ENCODE measurements around the gene ABL1.

The ABL1 gene

GRCh38 chr9:130872912-130873503 lies 38.0 kb downstream of the ABL1 start:
- DNase-seq = no peak

DNA sequence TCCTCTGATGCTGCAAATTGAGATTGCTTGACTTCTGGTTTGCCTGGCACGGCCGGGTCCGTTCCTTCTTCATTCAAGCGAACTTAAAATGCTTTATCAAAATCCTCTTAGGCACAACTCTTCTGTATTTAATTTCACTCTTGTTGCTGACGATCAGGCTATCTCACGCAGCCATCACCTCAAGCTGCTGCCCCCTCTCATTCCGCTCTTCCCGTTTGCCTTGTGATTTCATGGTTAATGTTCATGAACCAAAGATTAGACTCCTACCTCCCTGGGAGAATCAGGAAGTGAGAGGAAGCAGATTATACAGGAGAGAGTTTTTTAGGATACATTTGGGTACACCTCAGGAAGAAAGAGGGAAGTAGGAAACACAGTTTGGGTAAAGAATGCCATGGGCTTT lies 38.9 kb downstream of the ABL1 start:
- no peak for DNase-seq

- DNase-seq = no peak
These were observed 39.7 kb downstream of the ABL1 start for GRCh38 chr9:130874783-130875182.

DNA sequence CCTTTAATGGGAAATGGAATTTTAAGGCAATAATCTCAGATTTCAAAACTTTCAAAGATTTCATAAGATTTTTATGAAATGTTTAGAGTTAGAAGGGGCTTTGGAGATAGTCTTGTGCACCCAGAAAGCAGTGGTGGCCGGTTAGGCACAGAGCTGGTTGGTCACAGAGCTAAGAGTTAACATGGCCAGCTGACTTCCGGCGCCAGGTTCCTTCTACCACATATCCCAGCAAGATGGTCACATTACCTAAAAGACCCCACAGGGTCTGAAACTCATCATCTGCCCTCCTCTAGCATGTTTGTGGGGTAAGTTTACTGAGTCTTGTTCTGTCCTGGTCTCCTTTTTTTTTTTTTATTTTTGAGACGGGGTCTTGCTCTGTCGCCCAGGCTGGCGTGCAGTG lies 42.2 kb downstream of the ABL1 start:
- DNase-seq = no peak

- no peak for DNase-seq
These were observed 43.2 kb downstream of the ABL1 start for GRCh38 chr9:130878295-130878694.

- no peak for DNase-seq
These were observed 44.9 kb downstream of the ABL1 start for GRCh38 chr9:130879863-130880411.

GRCh38 chr9:130880599-130881220 lies 45.7 kb downstream of the ABL1 start:
- no peak for DNase-seq

- DNase-seq = no peak
These were observed 46.5 kb downstream of the ABL1 start for GRCh38 chr9:130881516-130881915.

DNA sequence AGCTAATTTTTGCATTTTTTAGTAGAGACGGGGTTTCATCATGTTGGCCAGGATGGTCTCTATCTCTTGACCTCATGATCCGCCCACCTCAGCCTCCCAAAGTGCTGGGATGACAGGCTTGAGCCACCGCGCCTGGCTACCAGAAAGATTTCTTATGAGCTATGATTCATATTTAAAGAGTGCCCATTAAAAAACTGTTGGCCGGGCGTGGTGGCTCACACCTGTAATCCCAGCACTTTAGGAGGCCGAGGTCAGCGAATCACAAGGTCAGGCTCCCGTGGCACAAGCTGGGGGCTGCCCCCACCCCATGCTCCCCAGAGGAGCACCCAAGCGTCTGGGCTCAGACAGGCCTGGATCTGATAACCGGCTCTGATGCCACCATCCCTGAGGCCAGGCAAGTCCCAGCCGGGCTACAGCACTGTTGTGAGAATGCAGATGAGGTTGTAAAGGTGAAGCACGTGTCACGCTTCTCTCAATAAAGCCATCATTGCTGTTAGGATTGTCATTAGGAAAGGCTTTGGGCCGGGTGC lies 47.7 kb downstream of the ABL1 start:
- DNase-seq = no peak

DNA sequence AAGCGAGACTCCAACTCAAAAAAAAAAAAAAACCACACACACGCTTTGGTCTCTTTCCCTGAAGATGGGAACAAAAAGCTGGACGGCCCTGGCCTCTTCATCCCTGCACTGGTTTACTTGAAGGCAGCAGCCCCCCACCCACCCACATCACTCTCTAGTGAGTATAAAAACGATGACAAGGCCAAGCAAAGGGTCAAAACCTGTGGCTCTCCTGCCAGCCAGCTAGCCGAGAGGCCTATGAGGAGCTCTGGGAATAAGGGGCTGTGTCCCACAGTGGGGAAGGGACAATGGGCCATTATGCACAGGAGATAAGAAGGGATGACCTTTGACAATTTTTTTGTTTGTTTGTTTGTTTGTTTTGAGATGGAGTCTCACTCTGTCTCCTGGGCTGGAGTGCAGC lies 48.4 kb downstream of the ABL1 start:
- DNase-seq = no peak

DNA sequence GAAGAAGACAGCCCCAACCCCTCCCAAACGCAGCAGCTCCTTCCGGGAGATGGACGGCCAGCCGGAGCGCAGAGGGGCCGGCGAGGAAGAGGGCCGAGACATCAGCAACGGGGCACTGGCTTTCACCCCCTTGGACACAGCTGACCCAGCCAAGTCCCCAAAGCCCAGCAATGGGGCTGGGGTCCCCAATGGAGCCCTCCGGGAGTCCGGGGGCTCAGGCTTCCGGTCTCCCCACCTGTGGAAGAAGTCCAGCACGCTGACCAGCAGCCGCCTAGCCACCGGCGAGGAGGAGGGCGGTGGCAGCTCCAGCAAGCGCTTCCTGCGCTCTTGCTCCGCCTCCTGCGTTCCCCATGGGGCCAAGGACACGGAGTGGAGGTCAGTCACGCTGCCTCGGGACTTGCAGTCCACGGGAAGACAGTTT lies 49.1 kb downstream of the ABL1 start:
- DNase-seq = no peak

DNA sequence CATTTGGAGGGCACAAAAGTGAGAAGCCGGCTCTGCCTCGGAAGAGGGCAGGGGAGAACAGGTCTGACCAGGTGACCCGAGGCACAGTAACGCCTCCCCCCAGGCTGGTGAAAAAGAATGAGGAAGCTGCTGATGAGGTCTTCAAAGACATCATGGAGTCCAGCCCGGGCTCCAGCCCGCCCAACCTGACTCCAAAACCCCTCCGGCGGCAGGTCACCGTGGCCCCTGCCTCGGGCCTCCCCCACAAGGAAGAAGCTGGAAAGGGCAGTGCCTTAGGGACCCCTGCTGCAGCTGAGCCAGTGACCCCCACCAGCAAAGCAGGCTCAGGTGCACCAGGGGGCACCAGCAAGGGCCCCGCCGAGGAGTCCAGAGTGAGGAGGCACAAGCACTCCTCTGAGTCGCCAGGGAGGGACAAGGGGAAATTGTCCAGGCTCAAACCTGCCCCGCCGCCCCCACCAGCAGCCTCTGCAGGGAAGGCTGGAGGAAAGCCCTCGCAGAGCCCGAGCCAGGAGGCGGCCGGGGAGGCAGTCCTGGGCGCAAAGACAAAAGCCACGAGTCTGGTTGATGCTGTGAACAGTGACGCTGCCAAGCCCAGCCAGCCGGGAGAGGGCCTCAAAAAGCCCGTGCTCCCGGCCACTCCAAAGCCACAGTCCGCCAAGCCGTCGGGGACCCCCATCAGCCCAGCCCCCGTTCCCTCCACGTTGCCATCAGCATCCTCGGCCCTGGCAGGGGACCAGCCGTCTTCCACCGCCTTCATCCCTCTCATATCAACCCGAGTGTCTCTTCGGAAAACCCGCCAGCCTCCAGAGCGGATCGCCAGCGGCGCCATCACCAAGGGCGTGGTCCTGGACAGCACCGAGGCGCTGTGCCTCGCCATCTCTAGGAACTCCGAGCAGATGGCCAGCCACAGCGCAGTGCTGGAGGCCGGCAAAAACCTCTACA lies 49.8 kb downstream of the ABL1 start:
- DNase-seq = no peak

DNA sequence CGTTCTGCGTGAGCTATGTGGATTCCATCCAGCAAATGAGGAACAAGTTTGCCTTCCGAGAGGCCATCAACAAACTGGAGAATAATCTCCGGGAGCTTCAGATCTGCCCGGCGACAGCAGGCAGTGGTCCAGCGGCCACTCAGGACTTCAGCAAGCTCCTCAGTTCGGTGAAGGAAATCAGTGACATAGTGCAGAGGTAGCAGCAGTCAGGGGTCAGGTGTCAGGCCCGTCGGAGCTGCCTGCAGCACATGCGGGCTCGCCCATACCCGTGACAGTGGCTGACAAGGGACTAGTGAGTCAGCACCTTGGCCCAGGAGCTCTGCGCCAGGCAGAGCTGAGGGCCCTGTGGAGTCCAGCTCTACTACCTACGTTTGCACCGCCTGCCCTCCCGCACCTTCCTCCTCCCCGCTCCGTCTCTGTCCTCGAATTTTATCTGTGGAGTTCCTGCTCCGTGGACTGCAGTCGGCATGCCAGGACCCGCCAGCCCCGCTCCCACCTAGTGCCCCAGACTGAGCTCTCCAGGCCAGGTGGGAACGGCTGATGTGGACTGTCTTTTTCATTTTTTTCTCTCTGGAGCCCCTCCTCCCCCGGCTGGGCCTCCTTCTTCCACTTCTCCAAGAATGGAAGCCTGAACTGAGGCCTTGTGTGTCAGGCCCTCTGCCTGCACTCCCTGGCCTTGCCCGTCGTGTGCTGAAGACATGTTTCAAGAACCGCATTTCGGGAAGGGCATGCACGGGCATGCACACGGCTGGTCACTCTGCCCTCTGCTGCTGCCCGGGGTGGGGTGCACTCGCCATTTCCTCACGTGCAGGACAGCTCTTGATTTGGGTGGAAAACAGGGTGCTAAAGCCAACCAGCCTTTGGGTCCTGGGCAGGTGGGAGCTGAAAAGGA lies 50.7 kb downstream of the ABL1 start:
- DNase-seq = no peak

GRCh38 chr9:130886981-130887380 lies 51.9 kb downstream of the ABL1 start:
- no peak for DNase-seq

- no peak for DNase-seq
These were observed 52.6 kb downstream of the ABL1 start for GRCh38 chr9:130887494-130888144.

- no peak for DNase-seq
These were observed 53.3 kb downstream of the ABL1 start for GRCh38 chr9:130888146-130888885.

DNA sequence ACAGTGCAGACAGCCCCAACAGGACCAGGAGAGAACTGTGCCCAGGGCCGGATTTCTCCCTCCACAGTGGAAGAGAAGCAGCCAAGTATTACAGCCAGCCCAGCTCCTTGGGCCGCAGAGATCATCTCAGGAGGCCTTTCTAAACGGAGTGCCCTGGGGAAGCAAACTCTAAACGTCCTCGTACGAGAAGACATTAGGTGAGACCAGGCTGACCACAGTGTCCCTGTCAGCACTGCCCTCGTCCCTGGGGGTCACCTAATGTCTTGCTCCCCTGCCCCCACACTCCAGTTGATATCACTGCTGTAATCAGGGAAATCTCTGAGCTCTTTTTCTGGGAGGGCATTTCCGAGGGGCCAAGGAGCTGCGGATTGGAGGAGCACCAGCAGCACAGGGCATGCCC lies 55.1 kb downstream of the ABL1 start:
- DNase-seq = no peak

DNA sequence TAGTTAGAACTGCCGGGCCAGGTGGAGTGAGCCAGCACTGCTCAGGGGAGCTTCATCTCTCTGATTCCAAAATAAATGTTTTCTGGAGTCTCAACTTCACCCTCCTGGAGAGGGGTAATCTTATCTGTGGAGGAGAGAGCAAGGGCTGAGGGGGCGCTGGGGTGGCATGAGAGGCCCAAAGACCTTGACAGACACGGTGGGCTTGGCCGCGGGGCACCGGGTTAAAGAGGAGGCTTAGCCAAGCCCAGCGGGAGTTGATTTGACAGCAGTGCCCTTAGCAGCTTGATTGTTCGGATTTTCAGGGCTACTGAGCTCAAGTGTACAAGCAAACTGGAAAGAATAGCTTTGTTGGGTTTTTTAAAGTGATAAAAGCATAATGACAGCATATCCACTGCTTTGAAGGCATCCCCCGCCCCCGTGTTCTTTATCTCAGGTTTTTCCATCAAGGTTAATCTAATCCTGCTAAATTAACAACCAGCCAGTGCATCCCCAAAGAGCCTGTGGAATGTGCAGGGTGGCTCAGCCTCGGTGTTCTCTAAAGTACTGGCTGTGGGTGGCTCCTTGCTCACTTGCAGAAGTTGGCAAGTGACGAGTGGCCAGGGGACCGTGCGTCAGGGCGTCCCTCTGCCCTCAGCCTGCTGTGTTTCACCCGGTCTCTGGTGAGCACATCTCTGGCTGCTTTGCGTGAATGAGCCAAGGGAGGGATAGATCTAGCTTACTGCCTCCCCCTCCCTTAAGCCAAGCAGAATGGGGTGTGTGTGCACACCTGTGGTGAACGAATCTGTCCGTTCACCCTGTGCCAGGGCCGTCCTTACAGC lies 56.0 kb downstream of the ABL1 start:
- DNase-seq = no peak

DNA sequence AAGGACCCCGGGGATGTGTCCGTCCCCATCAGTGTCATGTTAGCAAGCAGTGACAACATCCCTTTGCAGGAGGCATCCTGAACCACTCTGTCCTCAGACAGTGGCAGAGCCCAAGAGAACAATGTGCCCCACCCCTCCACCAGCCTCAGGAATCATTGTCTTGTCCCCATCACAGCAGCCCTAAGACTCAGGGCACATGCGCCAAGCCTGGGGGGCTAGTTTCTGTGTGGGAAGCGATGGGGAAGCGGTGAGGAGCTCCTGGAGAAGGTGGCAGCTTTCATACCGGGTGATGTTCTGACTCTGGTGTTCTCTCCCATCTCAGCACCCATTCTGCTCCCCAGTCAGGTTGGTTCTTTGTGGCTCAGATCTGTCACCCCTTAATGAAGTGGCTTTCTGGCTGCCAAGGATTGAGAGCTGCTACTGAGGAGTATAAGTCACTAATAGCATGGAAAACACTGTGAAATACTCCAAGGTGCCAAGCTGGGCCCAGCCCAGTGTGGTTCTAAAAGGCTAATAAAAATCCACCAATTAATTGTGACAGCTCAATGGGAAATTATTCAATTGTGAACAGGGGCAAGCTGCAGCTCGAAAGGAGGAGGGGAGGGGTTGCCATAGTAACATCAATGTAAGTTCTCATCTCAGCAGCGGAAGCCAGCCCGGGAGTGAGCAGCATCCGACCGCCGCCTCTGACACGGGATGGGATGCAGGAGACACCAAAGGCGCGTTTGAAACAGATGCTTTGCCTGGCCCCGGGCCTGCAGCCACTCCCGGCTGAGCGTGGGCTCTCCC lies 56.8 kb downstream of the ABL1 start:
- no peak for DNase-seq

Data from SW 1271 (cell line).